Fibroblast of pulmonary artery (primary cell): ENCODE results near the gene TMEM131L.

ENCODE experiments used
- DNase-seq: peaks from one replicate; pipeline ENCODE4 v3.0.0-alpha.2; 2010; ENCODE audit warnings: low read depth
- H3K4me3 ChIP-seq: replicated peaks from 2 replicates; pipeline ENCODE4 v1.5.1; 2011; ENCODE audit warnings: low read depth, mild to moderate bottlenecking, control low read depth, low read length, moderate library complexity
- TF ChIP-seq, protein P1 (sequence below): IDR thresholded peaks from 2 replicates; pipeline ENCODE4 v1.5.1; 2011; ENCODE audit warnings: mild to moderate bottlenecking, control low read depth, low read length, inconsistent platforms; ENCODE audit errors: missing control alignments

Gene TMEM131L

DNA sequence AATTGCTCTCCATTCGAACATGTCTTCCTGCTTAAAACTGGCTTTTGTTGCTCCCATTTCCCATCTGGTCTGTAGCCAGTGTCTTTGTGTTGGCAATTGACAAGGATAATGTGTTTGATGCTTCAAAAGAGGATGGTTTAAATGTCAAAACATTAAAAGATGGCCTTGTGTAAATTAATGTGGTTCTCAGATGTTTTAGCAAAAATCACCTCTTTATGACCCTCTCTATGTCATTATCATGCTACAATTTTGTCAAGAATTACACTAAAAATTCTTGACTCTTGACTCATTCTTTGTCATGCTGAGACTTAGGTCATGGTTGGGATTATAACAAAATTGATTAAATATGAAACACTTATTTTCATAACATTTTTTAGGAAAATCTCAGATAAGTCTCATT is 47.4 kb downstream of the TMEM131L start:
- TF ChIP-seq, protein P1, sequence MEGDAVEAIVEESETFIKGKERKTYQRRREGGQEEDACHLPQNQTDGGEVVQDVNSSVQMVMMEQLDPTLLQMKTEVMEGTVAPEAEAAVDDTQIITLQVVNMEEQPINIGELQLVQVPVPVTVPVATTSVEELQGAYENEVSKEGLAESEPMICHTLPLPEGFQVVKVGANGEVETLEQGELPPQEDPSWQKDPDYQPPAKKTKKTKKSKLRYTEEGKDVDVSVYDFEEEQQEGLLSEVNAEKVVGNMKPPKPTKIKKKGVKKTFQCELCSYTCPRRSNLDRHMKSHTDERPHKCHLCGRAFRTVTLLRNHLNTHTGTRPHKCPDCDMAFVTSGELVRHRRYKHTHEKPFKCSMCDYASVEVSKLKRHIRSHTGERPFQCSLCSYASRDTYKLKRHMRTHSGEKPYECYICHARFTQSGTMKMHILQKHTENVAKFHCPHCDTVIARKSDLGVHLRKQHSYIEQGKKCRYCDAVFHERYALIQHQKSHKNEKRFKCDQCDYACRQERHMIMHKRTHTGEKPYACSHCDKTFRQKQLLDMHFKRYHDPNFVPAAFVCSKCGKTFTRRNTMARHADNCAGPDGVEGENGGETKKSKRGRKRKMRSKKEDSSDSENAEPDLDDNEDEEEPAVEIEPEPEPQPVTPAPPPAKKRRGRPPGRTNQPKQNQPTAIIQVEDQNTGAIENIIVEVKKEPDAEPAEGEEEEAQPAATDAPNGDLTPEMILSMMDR, result no peak
- no peak overlapping the region for H3K4me3 ChIP-seq
- peak; percentile 51 for DNase-seq

- peak; percentile 73 for DNase-seq
- H3K4me3 ChIP-seq, result no peak overlapping the region
- TF ChIP-seq, protein P1, result no peak
Measured at GRCh38 chr4:153514001-153514526, 47.9 kb downstream of the TMEM131L start.

DNA sequence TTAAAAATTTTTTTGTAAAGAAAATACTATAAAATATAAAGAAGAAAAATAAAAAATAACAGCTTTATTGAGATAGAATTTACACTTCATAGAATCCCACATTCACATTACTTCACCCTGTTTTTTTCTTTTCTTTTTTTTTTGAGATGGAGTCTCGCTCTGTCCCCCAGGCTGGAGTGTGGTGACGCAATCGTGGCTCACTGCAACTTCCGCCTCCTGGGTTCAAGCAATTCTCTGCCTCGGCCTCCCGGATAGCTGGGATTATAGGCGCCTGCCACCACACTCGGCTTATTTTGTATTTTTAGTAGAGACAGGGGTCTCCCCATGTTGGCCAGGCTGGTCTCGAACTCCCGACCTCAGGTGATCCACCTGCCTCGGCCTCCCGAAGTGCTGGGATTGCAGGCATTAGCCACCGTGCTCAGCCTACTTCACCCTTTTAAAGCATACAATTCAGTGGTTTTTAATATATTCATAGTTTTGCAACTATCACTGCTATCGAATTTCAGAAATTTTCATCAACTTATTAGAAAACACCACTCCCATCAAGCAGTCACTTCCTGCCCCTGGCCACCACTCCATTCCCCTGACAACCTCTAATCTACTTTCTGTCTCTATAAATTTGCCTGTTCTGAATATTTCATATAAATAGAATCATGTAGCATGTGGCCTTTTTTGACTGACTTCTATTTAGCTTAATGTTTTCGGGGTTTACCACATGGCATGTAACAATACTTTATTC is 48.7 kb downstream of the TMEM131L start:
- DNase-seq, result no peak
- TF ChIP-seq, protein P1, result no peak
- no peak overlapping the region for H3K4me3 ChIP-seq

DNA sequence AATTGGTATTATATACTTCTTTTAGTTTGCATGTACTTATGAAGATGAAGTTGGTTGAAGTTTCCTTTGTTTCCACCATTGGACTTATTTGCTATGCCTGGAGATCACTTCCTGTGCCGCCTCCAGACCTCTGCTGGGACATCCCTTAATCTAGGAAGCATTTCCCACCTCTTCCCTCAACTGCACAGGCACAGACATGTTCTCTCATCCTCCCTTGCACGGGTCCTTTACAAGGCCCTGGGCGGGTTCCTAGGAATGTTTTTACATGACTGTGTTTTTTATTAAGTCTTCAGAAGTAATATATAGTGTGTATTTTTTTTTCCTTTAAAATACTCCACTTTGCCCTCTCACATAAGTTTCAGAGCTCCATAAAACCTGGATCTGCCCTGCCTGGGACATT is 51.0 kb downstream of the TMEM131L start:
- TF ChIP-seq, protein P1, result no peak
- no peak for DNase-seq
- no peak overlapping the region for H3K4me3 ChIP-seq

DNA sequence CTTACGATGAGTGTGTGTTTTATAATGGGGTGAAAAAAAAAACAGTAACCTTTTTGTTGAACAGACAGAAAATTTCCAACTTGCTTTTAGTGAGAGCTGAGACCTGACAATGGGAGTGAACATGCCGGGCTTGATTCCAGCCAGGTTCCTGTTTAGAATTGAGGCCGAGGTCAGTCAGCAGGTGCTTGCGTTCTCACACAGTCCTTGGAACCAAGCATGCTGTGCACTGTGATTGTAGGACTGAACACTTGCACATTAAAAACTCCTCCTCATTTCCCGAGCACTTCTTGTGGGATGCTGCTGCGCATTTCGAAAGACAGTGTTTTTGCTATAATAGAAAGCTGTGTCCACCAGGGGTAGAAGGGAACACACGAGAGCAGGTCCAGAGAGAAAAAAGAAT is 51.8 kb downstream of the TMEM131L start:
- no peak overlapping the region for H3K4me3 ChIP-seq
- peak; percentile 5 for DNase-seq
- TF ChIP-seq, protein P1, result no peak

DNA sequence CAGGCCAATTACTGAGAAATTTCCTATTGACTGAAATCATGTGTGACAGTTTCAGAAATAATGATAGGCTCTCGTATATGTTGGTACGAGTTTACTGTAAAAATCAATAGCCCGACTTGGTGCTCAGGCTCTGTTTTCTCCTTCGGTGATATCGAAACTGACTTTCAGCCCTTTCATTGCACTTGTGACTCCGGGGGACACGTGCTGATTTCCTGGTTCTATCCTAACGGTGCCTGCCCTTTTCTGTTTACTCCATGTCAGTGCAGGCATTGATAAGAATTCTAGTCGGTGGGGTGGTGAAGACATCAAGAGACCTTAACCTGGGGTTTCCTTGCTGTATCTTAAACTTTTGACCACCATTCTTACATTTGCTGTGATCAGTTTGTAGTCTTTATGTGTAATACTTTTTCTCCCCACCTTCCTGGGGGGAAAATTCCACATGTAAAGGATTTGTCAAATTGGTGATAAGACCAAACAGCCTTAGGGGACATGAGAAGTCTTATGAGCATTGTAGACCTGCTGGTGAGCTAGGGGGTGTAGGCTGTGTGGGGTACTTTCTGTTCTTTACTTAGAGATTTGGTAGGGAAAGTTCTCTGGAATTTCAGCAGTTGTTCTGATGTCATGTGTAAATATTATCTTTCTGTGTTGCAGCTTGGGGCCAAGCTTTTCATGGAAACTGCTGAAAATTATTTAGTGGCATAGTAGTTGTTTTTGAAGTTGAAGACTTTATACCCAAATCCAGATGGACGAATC is 52.7 kb downstream of the TMEM131L start:
- H3K4me3 ChIP-seq, result no peak overlapping the region
- peak; percentile 27 for DNase-seq
- TF ChIP-seq, protein P1, result no peak
